Activated CD8-positive, alpha-beta T cell treated with anti-CD3 and anti-CD28 coated beads for 36 hours (primary cell): Measurements from ENCODE around the gene RAD51B. TPM values are rescaled to one million over a fixed set of nuclear protein-coding genes. Genes with fewer than 3 reads are reported as not detected.

ENCODE experiments used
- ATAC-seq: fragments of 200-7000 bp; cut with Tn5 transposase; one replicate; pipeline ENCODE4 v1.10.0; 2021; ENCODE audit warnings: mild to moderate bottlenecking, moderate library complexity
- CTCF ChIA-PET: fragments of 350-600 bp; sonication (Branson Sonifier 250); formaldehyde crosslinking; loops from one replicate; lab custom pipeline; 2021; ENCODE audit warnings: antibody characterized with exemption; lab: Charles Lee
- POLR2A ChIA-PET: fragments of 350-600 bp; sonication (Branson Sonifier 250); formaldehyde crosslinking; loops from one replicate; lab custom pipeline; 2021; ENCODE audit warnings: antibody characterized with exemption; lab: Charles Lee
- DNase-seq: peaks from one replicate; pipeline ENCODE4 v3.0.0-alpha.2; 2020
- H3K27ac Mint-ChIP-seq: one replicate; pipeline ENCODE4 v1.8.0; 2021; ENCODE audit warnings: mild to moderate bottlenecking, mixed read lengths
- H3K27me3 Mint-ChIP-seq: one replicate; pipeline ENCODE4 v1.8.0; 2021; ENCODE audit warnings: mixed read lengths
- H3K36me3 Mint-ChIP-seq: one replicate; pipeline ENCODE4 v1.8.0; 2021; ENCODE audit warnings: low read depth, mixed read lengths
- H3K4me1 Mint-ChIP-seq: one replicate; pipeline ENCODE4 v1.8.0; 2021; ENCODE audit warnings: low read depth, mixed read lengths
- H3K4me3 Mint-ChIP-seq: one replicate; pipeline ENCODE4 v1.8.0; 2021; ENCODE audit warnings: mild to moderate bottlenecking, moderate library complexity, mixed read lengths
- H3K9me3 Mint-ChIP-seq: one replicate; pipeline ENCODE4 v1.8.0; 2021; ENCODE audit warnings: mixed read lengths
- intact Hi-C: fragments of 100-400 bp; cut with micrococcal nuclease; formaldehyde crosslinking; loops from one replicate; pipeline ENCODE4 v1.10.0; 2022
- total RNA-seq, 2 experiments: library from RNA; stranded (reverse); gene quantifications; one replicate each; pipeline ENCODE4 v1.2.3, GENCODE V29; 2021
- TF ChIP-seq, protein P1 (sequence below): fragments of 200-600 bp; IDR thresholded peaks from one replicate; pipeline ENCODE4 v1.8.0; 2022; ENCODE audit warnings: antibody characterized with exemption, mild to moderate bottlenecking

RAD51B gene
- total RNA-seq, 2 experiments from 2014 or later: 38.2 to 40.6 TPM

DNA sequence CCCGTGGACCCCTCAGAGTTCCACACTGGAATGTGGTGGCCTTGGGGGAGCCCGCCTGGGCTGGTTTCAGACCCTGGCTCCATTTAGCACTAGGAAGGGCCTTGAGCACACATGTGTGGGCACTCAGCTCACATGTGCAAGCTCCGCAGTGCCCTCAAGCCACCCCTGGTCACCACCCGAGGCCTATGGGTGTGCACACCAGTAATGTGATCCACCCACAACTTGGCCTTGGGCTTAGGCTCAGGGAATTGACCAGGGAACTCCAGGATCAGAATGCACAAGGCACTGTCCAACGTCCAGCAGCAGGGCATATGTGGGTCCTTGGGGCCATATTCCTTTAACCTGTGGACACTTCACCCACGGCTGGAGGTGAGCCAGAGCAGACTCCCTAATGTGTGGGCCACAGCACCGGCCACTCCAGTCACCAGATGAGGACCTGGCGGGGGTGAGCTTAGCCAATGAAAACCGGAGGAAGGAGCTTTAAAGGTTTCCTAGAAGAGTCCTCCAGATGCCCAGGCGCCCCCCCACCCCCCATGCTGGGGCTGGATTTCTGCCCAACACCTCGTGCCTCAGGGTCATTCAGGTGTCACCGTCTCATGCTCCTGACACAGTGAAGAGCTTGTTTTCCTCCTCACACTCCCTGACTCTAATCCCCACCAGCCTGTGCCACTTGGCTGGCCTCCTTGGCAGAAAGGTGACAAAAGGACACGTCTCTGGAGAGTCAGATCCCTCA lies 764.1 kb downstream of the RAD51B start:
- no peaks in the 10 kb centered on the region for H3K27me3 Mint-ChIP-seq
- POLR2A ChIA-PET: interaction anchor here (0.7 kb wide), 1 partner anchor 11 kb away, joined by 3 read pairs; no protein-coding TSS in a partner anchor
- H3K27ac Mint-ChIP-seq: no peak overlapping the region
- no peak for DNase-seq
- no peaks in the 10 kb centered on the region for H3K4me1 Mint-ChIP-seq
- ATAC-seq: no peak
- intact Hi-C loops: no loop called here
- H3K9me3 Mint-ChIP-seq: peaks cover 2% of the 10 kb centered on the region
- CTCF ChIA-PET: no interaction called here
- H3K36me3 Mint-ChIP-seq: no peaks in the 10 kb centered on the region
- no peak overlapping the region for H3K4me3 Mint-ChIP-seq
- TF ChIP-seq, protein P1, sequence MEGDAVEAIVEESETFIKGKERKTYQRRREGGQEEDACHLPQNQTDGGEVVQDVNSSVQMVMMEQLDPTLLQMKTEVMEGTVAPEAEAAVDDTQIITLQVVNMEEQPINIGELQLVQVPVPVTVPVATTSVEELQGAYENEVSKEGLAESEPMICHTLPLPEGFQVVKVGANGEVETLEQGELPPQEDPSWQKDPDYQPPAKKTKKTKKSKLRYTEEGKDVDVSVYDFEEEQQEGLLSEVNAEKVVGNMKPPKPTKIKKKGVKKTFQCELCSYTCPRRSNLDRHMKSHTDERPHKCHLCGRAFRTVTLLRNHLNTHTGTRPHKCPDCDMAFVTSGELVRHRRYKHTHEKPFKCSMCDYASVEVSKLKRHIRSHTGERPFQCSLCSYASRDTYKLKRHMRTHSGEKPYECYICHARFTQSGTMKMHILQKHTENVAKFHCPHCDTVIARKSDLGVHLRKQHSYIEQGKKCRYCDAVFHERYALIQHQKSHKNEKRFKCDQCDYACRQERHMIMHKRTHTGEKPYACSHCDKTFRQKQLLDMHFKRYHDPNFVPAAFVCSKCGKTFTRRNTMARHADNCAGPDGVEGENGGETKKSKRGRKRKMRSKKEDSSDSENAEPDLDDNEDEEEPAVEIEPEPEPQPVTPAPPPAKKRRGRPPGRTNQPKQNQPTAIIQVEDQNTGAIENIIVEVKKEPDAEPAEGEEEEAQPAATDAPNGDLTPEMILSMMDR: no peak

DNA sequence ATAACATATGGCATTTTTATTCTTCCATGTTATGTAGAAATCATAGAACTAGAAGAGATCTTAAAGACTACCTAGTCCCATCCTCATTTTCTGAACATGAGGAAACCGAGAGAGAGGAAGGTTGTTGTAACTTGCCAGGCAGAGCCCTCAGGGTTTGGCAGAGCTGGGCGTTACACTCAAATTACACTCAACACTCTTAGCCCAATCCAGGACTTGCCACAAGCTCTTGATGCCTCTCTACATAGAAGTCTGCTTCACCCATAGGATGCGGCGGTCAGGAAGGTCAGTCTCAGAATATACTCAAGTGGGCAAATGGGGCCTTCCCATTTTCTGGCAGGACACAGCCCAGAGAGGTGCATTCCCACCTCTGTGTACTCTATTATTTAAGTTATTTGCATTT lies 765.2 kb downstream of the RAD51B start:
- ChIA-PET POLR2A (no interaction called here), CTCF (no interaction called here)
- TF ChIP-seq, protein P1: no peak
- Mint-ChIP-seq H3K4me3 (no peak overlapping the region), H3K4me1 (no peaks in the 10 kb centered on the region), H3K9me3 (peaks cover 2% of the 10 kb centered on the region), H3K36me3 (no peaks in the 10 kb centered on the region), H3K27me3 (no peaks in the 10 kb centered on the region), H3K27ac (no peak overlapping the region)
- ATAC-seq: no peak
- intact Hi-C loops: no loop called here
- no peak for DNase-seq

DNA sequence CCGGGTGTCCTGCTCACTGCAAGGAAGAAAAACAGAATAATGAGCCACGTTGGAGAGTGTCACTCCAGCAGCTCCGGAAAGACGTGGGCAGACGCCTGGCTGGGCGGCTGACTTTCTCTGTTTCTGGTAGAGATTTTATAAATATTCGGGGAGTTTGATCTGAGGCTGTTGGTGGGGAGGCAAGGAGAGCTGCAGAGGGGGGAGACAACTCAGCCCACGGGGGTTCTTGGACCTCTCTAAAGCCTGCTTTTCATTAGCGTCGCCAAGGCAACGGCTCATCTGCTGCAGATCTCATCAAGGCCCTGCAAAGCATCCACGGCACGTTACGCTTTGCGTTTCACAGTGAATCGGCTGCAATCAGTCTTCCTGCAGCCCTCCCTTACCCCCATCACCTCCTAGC lies 766.1 kb downstream of the RAD51B start:
- no peaks in the 10 kb centered on the region for H3K27me3 Mint-ChIP-seq
- intact Hi-C loops: no loop called here
- POLR2A ChIA-PET: interaction anchor here (2.0 kb wide), 1 partner anchor 11 kb away, joined by 7 read pairs; no protein-coding TSS in a partner anchor
- peaks cover 2% of the 10 kb centered on the region for H3K9me3 Mint-ChIP-seq
- no peak overlapping the region for H3K4me3 Mint-ChIP-seq
- no peak overlapping the region for H3K27ac Mint-ChIP-seq
- no peak for ATAC-seq
- CTCF ChIA-PET: interaction anchor here (0.6 to 0.9 kb wide), 2 partner anchors 16 to 338 kb away, joined by 3 read pairs; no protein-coding TSS in a partner anchor
- H3K36me3 Mint-ChIP-seq: no peaks in the 10 kb centered on the region
- H3K4me1 Mint-ChIP-seq: no peaks in the 10 kb centered on the region
- TF ChIP-seq, protein P1: no peak
- DNase-seq: no peak

DNA sequence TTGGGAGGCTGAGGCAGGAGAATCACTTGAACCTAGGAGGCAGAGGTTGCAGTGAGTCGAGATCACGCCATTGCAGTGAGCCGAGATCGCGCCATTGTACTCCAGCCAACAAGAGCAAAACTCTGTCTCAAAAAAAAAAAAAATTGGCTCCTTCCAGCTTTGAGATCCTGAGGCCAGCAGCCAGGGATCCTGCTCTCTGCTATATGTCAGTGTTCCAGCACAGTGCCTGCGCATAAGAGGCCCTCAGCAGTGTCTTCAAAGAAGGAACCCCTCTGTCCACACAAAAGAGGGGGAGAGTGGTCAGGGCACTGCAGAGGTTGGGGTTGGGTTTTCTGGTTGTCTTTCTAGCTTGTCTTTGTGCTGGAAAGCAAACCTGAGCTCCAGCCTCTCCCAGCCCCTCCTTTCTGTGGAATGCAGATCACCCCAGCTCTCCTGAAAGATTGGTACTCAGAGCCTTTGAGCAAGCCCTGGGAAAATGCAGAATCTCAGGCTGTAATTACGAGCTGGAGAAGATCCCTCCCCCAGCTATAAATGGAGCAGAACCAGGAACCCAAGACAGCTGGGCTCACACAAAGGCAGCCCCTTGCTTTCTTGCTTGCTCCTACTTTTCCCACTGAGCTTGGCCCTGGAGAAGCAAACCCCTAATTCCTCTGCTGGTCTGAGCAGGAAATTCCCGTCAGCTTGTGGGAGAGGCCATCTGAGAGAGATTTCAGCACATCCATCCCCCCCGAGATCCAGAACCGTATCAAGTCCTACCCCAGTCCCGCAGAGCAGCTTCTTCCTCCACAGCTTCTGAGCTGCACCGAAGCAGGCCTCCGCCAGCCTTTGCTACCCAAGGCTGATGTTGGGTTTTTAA lies 767.5 kb downstream of the RAD51B start:
- TF ChIP-seq, protein P1: no peak
- peaks cover 2% of the 10 kb centered on the region for H3K9me3 Mint-ChIP-seq
- no peaks in the 10 kb centered on the region for H3K36me3 Mint-ChIP-seq
- H3K27ac Mint-ChIP-seq: no peak overlapping the region
- no peak overlapping the region for H3K4me3 Mint-ChIP-seq
- no peak for ATAC-seq
- no peaks in the 10 kb centered on the region for H3K27me3 Mint-ChIP-seq
- intact Hi-C loops: no loop called here
- DNase-seq: no peak
- no peaks in the 10 kb centered on the region for H3K4me1 Mint-ChIP-seq
- ChIA-PET POLR2A (interaction anchor here (1.1 to 2.0 kb wide), 2 partner anchors 9 to 12 kb away, joined by 3 to 7 read pairs; no protein-coding TSS in a partner anchor), CTCF (interaction anchor here (1.0 to 1.4 kb wide), 2 partner anchors 54 to 229 kb away, joined by 3 read pairs; no protein-coding TSS in a partner anchor)
